GM18499 (cell line): ENCODE data around the gene GAST.

Source experiments
- ATAC-seq: cut with Tn5 transposase; IDR thresholded peaks from one replicate; pipeline ENCODE4 v1.9.1; 2021; ENCODE audit warnings: moderate number of reproducible peaks; ENCODE audit not compliant: insufficient read depth, unreplicated experiment

GAST gene

DNA sequence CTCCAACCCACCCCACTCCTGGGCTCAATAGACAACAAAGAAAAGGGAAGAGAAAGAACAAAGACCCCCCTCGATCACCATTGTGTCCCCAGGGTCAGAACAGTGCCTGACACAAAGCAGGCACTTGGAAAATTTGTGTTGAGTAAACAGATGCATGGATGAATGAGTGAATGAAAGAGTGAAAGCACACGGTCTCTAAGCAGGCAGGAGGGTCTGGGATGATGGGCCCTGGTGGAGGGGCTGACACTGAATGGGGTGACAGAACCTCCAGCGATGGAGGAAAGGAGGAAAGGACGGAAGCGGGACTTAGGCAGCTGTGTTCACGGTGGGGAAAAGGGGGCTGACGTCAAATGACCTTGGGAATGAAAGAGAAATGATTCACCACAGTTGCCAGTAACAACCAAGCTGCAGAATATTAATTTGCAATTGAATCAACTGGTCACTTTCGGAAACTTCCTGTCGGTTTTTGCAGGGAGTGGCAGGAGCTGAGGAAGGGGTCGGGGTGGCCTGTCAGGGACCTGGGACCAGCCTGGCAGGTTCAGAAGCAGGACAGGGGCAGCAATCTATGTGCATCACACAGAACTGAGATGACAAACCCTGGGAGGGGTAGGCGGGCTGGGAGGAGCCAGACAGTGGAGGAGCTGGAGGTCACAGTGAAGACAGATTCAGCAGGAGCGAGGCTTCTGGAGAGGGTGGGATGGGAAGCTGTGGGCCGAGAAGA is 6.7 kb upstream of the GAST start:
- no peak for ATAC-seq

DNA sequence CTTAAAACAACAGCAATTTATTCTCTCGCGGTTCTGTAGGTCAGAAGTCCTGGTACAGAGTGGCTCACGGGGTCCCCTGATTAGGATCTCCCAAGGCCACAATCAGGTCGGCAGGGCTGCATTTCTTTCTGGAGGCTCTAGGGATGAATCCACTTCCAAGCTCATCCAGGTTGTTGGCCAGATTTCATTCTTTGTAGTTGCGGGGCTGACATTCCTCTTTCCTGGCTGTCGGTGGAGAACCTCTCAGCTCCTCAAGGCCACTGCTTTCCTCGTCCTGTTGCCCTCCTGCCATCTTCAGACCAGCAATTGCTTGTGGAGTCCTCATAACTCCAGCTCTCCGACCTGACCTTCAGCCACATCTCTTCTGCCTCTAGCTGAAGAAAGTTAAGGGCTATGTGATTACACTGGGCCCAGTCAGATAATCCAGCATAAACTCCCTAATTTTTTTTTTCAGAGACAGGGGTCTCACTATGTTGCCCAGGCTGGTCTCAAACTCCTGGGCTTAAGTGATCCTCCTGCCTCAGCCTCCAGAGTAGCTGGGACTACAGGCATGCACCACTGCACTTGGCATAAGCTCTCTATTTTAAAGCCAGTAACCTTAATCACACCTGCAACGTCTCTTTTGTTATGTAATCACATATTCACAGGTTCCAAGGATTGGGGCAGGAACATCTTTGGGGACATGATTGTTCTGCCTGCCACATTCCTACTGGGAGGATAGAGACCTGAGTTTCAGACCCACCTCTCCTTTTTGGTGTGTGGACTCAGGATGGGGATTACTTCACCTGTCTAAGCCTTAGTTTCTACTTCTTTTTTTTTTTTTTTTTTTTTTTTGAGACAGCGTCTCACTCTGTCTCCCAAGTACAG is 4.1 kb upstream of the GAST start:
- ATAC-seq: no peak

DNA sequence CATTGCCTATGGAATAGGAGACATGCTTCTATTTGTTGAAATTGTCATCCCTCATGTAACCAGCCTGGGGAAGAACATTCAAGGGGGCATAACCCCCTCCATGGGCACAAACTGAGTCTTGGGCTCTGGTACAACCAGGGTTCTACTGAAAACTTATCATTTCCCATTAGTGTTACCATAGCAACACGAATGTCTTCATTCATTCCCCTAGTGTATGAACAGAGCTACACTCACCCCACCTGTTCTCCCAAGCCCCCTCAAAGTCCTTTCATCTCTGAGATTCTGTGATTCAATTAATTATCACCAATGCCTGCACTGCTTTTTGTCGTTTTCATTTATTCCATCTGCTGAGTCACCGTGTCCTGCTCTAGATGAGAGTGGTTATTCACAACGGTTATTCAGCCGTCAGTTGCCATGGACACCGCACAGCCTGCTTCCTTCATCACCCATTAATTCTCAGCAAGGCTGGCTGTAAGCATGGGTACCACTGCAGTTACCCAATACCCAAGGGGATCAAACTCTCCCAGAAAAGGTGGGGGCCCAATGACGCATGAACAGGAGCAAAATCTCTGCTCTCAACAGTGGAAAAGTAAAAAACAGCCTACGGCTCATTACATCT is 1.6 kb upstream of the GAST start:
- no peak for ATAC-seq

DNA sequence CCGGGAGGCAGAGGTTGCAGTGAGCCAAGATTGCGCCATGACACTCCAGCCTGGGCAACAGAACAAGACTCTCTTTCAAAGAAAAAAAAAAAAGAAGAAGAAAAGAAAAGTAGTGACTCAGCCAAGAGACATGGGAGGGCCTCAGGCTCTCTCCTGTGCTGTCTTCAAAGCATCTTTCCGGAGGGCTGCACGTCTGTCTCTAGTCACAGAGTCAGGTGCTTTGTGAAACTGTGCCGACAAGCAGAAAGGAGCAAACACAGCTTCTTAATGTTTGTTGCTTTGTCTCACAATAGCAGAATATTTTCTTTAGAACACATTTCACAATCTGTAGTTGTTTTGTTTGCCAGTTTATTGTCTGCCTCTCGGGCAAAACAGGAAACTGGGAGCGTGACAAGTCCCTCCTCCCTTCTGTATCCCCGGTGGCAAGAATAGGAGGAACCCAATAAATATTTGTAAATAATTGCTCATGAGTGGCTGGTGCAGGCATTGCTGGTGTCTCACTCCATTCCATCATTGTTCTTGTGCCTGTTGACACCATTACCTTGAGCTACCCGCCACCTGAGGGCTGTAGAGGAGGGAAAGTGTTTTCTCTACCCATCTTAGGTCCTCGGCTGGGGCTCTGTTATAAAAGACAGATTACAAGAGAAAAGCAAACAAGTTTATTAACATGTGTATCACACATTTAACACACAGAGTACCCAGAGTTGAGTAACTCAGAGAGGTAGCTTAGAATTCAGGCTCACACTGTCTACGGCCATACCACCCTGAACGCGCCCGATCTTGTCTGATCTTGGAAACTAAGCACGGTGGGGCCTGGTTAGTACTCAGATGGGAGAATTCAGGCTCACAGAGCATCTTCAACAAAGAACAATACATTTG is 5.5 kb downstream of the GAST start:
- ATAC-seq: no peak

DNA sequence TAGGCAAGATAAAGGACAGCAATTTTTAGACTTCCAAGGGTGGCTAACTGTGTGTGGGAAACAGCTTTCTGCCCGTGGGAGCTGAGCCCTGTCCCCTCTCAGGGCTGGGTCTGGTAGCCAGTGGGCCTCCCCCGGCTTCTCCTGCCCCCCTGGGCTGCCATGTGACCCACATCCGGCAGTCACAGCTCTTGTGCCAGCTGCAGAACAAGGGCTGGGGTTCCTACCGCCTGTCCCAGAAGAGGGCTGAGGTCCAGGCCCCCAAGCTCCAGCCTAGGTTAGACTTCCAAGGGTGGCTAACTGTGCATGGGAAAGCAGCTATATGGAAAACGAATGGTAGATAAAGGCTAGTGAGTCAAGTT is 6.1 kb downstream of the GAST start:
- ATAC-seq: no peak

DNA sequence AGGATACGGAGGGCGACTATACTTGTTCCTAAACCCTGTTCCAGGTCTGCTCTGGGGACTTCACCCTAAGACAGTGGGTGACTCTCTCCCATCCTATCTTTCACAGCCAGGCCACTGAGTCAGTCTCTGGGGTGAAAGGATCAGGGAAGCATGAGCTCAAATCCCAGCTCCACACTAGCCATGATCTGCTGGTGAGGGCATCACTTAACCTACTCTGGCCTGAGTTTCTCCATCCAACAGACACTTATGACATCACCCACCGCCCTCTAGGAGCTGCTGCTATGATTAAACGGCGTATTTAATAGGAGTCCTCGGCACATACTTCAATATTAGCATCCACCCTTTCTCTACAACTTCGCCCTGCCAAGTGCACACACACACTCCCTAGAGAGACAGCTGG is 10.1 kb downstream of the GAST start:
- ATAC-seq: no peak

DNA sequence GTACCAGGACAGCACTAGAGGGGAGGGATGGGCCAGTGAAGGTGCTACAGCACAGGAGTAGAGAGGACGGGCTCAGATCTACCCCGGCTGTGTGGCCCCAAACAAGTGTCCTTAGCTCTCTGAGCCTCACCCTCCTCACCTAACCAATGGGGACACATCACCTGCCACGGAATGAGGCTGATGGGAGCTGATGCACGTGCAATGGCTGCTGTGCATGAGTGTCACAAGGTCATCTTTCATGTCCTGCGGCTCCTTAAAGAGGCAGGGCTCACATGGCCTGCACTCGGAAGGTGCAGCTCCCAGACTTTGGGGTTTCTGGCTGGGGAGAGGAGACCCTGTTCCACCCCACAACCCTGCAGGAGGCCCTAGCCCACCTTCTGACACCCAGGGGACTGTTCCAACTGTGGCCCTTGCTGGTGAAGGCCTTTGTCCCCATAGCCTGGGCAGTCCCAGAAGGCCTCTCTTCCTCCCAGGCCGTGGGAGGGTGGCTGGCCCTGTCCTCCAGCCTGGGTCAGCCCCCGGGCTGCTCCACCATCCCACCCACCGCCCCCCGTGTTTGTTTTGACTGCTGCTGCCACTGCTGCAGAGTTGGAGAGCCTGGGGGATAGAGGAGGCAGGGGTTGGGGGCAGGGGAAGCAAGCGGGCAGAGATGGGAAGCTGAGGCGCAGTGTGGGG is 11.8 kb downstream of the GAST start:
- no peak for ATAC-seq

DNA sequence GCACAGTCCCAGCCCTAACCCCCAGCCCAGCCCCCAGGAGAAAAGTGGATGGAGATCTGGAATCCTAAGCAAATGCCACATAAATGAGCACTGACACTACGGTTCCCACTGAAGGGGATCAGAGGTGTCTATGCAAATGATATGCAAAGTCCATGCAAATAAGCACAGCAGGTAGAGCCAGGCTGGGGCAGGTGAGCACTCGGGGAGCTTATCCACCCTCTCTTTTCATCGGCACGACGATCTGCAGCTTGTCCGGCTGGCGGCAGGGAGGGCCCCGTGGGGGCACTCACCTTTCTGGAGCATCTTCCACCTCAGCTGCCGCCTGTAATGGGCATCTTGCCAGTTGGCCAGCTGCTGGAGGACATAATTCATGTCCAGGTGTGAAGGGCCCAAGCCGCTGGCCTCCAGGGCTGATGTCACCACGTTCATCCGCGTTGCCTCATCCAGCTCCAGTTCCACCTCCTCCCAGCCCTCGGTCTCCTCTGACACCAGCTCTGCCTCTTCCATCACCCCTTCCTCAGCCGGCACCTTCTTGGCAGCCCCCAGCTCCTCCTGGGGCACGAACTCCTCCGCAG is 12.4 kb downstream of the GAST start:
- no peak for ATAC-seq

DNA sequence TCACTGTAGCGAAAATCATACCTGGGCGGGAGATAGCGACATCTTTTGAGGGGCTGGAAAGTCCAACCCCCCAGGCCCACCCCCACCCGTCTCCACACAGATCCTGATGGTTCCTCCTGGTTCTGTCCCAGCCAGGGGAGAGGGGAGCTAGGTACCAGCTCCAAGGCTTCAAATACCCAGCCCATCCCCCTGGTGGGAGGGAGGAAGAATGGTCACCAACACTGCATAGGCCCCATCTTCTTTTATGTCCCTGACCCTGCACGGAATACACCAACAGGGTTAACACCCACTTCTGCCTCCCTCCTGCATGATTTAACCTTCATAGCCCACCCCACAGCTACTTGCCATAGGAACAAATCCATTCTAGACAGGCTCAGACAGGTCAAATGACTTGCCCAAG is 13.0 kb downstream of the GAST start:
- ATAC-seq: no peak

DNA sequence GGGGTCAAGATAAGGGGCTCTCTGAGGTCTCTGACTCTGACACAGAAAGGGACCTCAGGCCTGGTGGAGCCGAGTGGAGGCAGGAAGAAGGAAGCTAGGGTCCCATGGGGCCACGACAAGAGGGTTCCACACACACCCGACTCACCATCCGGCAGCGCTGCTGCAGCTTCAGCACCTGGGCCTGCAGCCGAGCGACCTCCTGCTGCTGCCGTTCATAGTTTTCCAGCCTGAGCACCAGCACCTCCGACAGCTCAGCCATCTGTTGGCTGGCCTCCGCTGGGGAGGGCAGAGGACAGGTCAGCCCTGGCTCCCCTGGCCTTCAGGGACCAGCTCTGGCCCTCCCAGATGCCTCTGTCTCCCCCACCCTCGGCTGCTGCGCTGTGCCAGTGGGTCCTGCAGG is 15.9 kb downstream of the GAST start:
- ATAC-seq: no peak

DNA sequence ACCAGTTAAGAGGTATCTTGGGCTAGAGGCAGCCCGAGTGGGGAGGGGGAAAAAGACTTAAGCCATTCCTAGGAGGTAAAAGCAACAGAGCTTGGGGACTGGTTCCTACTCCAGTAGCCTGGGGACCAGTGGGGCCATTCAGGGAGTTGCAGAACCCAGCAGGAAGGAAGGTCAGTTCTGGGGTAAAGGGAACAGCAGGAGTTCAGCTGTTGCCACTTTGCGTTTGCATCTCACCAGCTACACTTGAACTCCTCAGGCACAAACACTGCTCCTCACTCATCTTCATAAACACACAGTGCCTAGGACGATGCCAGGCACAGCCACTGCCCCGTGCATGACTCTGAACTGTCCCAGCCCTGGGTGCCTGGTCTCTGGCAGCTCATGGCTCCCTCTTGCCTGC is 18.3 kb downstream of the GAST start:
- ATAC-seq: no peak

DNA sequence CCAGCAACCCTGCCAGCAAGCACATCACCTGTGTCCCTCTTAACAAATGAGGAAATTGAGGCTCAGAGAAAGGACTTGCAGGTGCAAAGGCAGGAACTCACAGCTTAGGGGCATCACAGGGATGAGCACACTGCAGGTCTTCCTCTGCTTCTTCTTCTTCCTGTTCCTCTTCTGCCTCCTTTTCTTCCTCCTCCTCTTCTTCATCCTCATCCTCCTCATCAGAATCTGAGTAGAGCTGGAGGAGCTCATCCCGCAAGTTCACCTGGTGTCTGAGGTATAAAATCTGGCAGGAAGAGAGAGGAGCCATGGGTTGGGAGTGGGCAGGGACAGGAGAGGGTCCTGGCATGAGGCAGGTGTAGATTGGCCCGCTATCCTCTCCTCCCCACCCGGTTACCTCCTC is 19.7 kb downstream of the GAST start:
- ATAC-seq: no peak

DNA sequence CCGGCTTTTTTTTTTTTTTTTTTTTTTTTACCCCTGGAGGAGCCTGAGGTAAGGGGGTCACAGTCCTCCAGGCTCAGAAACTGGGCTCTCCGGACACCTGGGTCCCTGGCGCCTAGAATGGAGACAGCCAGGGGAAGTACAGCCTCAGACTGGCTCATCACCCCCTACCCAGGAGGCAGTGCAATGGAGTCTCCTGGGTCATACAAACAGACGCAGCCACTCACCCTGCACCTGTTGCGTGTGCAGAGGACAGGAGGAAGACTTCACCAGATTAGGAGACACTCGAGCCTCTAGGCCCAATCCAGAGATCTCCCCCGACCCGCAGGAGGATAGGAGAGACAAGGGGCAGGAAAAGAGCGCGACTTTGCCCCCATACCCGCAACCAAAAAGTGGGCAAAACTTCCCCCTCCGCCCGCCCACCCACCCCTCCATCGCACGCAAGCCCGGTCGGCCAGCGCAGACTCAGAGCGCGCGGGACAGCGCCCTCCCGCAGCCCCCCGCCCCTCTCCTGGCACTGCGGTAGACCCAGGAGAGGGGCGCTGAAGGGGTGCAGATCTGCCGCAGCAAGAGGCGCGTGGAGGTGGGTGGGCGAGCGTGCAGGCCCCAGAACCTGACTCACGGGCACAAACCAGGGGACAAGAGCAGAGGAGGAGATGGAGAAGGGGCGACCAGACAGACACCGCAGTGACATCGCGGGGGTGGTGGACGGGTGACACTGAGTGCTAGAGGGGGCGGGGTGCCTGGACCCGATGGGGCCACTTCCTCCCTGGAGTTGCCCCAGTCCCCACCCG is 21.4 kb downstream of the GAST start:
- no peak for ATAC-seq

DNA sequence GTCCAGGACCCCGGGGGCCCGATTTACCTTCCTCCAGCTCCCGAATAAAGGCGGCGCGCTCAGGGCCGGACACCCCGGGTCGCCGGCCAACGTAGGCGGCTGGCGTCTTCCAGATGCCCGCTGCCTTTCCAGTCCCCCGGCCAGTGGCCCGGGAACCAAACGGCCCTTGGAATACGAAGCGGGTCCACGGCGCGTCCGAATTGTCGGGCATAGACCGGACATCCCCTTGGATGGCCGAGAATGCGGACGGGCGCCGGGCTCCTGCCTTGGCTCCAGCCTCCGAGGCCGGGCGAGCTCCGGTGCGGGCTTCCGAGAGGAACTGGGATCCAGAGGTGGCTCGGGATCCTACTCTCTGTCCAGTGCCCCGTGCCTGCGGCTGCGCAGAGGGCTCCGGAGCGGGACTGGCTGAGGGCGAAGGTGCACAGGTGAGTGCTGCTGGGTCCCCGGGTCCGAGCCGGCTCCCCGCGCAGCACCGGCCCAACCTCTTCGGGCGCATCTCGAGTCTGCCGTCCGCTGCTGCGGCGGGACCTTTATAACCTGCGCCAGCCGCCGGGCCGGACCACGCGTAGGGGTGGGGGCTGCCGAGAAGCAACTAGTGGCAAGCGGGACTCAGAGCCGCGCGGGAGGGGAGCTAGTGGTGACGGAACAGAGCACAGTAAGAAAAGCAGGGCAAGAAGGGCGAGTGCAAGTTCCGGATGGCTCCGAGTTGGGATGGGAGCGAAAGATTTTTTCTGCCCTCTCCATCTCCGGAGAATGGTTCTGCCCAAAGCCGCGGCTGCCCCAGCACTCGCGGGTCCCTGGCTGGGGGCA is 22.2 kb downstream of the GAST start, which contains the start of gene HAP1:
Gene HAP1, minus strand, starts transcription at position 505 of the 810 bp plus-strand sequence. Its CDS starts 9 bp downstream, at position 496.
- ATAC-seq: no peak

DNA sequence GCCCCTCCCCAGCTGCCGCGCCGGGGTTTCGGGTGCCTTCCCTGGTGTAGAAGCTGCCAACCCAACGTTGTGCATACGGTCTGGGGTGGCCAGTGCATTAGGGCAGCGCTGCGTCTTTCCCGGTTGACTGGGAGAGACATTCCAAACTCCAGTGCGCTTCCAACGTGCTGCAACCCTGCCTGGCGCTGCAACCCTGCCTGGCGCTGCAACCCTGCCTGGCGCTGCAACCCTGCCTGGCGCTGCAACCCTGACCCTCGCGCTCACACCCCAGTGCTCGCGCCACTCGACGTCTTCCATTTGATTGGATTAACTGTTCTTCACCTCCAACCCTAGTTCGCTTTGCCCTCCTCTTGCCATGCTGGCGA is 22.8 kb downstream of the GAST start:
- no peak for ATAC-seq

DNA sequence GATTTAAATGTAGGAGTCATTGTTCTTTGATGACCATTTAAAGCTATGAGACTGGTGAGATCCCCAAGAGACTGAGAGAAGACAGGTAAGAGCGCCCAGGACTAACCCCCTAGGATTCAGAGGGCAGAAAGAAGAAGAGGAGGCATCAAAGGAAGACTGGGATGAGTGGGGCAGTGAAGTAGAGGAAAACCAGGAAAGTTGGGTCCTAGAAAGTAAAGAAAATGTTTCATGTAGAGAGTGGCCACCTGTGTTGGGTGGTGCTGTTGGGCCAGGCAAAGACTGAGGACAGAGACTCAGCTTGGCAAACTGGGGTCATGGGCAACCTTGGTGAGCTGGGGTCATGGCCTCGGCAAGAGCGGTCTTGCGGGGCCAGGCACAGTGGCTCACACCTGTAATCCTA is 23.6 kb downstream of the GAST start:
- ATAC-seq: no peak

DNA sequence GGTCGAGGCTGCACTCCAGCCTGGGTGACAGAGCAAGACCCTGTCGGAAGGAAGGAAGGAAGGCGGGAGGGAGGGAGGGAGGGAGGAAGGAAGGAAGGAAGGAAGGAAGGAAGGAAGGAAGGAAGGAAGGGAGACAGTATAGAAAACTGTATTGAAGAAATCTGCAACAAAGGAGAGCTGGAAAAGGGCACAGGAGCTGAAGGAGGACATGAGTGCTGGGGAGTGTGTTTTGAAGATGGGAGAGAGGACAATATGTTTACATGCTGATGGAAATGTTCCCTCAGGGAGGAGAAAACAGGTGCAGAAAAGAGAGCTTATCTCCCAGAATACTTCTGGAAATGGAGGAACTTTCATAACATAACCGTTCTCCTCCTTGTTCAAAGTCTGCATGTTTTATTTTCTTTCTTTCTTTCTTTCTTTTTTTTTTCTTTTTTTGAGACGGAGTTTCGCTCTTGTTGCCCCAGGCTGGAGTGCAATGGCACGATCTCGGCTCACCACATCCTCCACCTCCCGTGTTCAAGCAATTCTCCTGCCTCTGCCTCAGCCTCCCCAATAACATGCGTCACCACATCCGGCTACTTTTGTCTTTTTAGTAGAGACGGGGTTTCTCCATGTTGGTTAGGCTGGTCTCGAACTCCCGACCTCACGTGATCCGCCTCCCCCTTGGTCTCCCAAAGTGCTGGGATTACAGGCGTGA is 25.0 kb downstream of the GAST start:
- no peak for ATAC-seq

DNA sequence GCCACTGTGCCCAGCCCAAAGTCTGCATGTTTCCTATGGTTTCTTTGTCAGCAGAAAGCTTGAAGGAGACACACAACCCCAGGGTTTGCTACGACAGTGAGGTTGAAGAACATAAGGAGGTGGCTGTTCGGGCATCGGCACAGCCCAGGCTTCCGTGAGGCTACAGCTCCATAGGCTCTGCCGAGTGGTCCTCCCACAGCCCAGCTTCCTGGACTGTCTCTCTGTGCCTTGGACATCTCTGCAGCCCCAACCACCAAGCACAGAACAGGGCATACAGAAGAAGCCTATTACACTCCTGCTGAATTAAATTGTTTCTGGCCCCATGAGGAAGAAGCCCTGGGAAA is 25.5 kb downstream of the GAST start:
- ATAC-seq: no peak
